ENCODE measurements around the gene LSP1.
"Not testable (repeated sequence)": the region's sequence is repeated elsewhere in the genome, so short reads cannot be mapped to it uniquely, and the experiment has no call there.

LSP1 gene

DNA sequence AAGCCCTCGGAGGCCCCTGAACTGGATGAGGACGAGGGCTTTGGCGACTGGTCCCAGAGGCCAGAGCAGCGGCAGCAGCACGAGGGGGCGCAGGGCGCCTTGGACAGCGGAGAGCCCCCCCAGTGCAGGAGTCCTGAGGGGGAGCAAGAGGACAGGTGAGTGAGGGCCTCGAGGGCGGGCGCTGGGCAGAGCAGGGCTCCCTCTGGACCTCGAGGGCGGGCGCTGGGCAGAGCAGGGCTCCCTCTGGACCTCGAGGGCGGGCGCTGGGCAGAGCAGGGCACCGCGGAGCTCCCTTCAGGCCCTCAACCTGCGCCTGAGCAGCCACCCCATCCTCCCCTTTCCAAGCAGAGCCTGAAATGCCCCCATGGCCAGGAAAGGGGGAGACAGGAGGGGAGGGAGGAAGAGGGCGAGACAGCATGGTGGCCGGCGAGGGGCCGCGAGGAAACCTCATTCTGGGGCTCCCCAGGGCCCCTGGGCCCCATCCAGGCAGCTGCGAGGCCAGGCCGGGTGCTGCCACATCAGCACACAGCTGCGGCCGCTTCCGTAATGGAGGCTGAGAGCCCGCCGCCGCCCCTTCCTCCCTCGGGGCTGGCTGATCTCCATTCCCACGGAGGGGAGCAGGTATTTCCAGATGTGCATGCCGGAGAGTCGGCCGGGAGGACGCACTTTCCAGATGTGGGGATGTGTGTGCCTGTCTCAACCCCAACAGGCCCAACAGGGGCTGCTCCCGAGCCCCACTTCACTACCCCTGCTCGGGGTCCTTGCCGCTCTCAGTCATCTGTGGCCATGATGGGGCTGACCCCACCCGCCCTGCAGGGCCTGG, 28.8 kb downstream of the LSP1 start:
- CTCF ChIA-PET: interaction anchor here (0.5 to 2.5 kb wide), 45 partner anchors 8 to 272 kb away, joined by 3 to 24 read pairs (median 5); partner anchors contain the start of genes H19, PRR33 and TNNI2
- TF ChIP-seq, protein P1, sequence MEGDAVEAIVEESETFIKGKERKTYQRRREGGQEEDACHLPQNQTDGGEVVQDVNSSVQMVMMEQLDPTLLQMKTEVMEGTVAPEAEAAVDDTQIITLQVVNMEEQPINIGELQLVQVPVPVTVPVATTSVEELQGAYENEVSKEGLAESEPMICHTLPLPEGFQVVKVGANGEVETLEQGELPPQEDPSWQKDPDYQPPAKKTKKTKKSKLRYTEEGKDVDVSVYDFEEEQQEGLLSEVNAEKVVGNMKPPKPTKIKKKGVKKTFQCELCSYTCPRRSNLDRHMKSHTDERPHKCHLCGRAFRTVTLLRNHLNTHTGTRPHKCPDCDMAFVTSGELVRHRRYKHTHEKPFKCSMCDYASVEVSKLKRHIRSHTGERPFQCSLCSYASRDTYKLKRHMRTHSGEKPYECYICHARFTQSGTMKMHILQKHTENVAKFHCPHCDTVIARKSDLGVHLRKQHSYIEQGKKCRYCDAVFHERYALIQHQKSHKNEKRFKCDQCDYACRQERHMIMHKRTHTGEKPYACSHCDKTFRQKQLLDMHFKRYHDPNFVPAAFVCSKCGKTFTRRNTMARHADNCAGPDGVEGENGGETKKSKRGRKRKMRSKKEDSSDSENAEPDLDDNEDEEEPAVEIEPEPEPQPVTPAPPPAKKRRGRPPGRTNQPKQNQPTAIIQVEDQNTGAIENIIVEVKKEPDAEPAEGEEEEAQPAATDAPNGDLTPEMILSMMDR (conservative IDR thresholded peaks at IDR 0.05; ENCODE audit: low read depth): no peak
- H3K27ac ChIP-seq: peak overlapping the region; percentile 100
- no peak for DNase-seq (ENCODE audit: low spot score)
- POLR2A ChIA-PET (ENCODE audit: low non-redundant PET): no interaction called here

DNA sequence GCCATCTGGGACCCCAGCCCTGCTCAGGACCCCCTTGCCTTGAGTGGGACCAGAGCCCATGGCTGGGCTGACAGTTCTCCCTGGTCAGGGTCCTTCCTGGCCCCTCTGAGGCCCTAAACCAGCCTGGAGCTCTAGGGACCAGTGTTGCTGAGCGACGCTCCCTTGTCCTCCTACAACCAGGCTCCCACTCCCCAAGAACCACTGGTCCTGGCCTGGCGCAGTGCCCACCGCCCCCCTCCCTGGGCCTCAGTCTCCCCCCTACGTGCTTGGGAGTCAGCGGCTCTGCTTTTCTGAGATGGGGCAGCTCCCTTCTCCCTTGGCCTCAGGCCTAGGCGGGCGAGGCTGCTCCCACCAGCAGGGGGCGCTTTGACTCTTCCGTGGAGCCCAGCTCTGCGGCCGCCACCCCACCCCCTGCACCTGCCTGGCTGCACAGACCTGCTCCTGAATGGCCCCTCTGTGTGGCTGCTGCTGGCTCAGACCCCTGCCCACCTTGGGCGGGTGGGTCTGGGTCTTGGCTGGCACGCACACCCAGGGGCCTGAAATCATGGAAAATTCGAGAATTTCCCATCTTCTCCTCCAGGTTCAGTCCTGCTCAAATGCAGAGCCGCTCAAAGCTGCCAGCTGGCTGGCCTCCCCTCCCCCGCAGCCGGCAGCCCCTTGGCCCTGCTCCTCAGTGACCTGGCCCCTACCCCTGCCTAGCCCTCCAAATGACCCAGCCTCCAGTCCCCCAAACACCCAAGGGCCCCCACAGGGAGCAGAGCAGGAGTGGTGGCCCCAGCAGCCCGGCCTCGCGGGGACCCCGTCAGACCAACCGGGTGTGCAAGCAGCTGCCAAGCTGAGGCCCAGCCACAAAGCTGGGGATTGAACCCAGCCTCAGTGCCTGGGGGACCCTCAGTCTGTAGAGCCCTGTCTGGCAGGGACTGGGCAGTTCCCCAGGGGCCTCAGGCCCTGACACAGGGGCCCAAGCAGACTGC, 29.7 kb downstream of the LSP1 start:
- peak overlapping the region; percentile 100 for H3K27ac ChIP-seq
- peak; percentile 82 for DNase-seq (ENCODE audit: low spot score)
- ChIA-PET CTCF (interaction anchor here (0.5 to 2.5 kb wide), 47 partner anchors 9 to 271 kb away, joined by 3 to 24 read pairs (median 5); partner anchors contain the start of genes H19, PRR33 and TNNI2), POLR2A (ENCODE audit: low non-redundant PET) (no interaction called here)
- TF ChIP-seq, protein P1 (conservative IDR thresholded peaks at IDR 0.05; ENCODE audit: low read depth): peak; percentile 88

DNA sequence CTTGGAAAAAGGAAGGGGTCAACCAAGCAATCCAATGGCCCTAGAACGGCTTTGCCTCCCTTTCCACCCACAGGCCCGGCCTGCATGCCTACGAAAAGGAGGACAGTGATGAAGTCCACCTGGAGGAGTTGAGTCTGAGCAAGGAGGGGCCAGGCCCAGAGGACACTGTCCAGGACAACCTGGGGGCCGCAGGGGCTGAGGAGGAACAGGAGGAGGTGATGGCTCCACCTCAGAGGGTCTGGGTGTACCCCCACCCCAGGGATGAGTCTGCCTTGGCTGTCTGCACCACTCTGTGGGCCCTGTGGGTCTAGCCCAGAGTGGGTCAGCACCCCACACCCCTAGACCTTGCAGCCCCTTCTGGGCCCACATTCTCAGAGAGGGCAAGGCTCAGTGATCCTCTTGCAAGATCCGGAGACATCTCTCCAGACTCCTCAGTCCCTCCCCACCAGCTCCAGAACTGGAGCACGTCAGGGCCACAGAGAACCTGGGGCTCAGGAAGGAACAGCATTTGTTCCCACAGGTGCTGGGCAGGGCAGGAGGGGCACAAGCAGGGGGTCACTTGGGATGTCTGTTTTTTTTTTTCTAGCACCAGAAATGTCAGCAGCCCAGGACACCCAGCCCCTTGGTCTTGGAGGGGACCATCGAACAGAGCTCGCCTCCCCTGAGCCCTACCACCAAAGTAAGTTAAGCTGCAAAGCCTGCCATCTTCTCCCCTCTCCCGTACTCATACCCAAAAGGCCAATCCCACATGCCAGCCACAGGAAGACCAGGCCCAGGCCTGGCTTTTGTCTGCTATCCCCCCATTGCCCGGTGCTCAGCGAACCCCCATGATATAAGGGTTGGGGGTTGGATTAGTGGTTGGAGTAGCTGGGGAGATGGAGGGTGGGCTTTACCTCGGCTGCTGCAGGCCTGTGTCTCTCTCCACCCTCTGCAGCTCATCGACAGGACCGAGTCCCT, 30.7 kb downstream of the LSP1 start:
- DNase-seq (ENCODE audit: low spot score): no peak
- ChIA-PET POLR2A (ENCODE audit: low non-redundant PET) (no interaction called here), CTCF (interaction anchor here (0.6 to 2.5 kb wide), 12 partner anchors 33 to 267 kb away, joined by 5 to 20 read pairs (median 9); partner anchors contain the start of gene H19)
- peak overlapping the region; percentile 100 for H3K27ac ChIP-seq
- TF ChIP-seq, protein P1 (conservative IDR thresholded peaks at IDR 0.05; ENCODE audit: low read depth): no peak

DNA sequence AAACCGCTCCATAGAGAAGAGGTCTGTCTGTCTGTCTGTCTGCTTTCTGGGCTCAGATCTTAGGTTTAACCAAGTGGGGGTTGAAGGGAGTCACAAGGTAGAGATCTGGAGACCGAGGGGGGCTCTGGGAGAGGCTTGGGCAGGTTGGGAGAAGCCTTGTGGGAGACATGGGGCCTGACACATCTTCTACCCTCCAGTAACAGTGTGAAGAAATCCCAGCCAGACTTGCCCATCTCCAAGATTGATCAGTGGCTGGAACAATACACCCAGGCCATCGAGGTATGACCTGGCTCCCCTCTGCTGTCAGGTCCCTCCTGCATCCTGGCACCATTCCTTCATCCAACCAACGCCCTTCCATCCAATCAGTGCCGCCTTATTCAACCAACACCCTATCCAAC, 31.4 kb downstream of the LSP1 start:
- no peak for DNase-seq (ENCODE audit: low spot score)
- POLR2A ChIA-PET (ENCODE audit: low non-redundant PET): no interaction called here
- CTCF ChIA-PET: interaction anchor here (2.5 kb wide), 1 partner anchor 33 kb away, joined by 11 read pairs; no protein-coding TSS in a partner anchor
- TF ChIP-seq, protein P1 (conservative IDR thresholded peaks at IDR 0.05; ENCODE audit: low read depth): no peak
- H3K27ac ChIP-seq: peak overlapping the region; percentile 100

DNA sequence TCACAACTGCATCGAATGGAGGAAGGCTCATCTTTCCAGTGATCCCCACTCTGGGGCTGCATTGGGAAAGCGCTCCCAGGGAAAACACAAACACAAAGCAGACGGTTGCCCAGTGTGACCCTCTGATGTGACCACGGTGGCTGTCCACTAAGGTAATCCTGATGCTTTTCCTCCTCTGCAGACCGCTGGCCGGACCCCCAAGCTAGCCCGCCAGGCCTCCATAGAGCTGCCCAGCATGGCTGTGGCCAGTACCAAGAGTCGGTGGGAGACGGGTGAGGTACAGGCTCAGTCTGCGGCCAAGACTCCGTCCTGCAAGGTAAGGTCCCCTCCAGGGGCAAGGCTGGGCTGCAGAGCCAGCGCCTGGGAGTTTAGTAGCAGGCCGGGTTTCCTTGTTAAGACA, 33.7 kb downstream of the LSP1 start:
- CTCF ChIA-PET; POLR2A ChIA-PET (ENCODE audit: low non-redundant PET); DNase-seq (ENCODE audit: low spot score): not testable (repeated sequence)
- peak overlapping the region; percentile 72 for H3K27ac ChIP-seq

Measured in RWPE1 (cell line).